ENCODE measurements around the gene SPACA6. TPM values are rescaled to one million over a fixed set of nuclear protein-coding genes. Genes with fewer than 3 reads are reported as not detected.
"Not testable (repeated sequence)": the region's sequence is repeated elsewhere in the genome, so short reads cannot be mapped to it uniquely, and the experiment has no call there.

SPACA6 gene
- total RNA-seq, 1 experiment from 2014 or later, result 30.3 TPM

DNA sequence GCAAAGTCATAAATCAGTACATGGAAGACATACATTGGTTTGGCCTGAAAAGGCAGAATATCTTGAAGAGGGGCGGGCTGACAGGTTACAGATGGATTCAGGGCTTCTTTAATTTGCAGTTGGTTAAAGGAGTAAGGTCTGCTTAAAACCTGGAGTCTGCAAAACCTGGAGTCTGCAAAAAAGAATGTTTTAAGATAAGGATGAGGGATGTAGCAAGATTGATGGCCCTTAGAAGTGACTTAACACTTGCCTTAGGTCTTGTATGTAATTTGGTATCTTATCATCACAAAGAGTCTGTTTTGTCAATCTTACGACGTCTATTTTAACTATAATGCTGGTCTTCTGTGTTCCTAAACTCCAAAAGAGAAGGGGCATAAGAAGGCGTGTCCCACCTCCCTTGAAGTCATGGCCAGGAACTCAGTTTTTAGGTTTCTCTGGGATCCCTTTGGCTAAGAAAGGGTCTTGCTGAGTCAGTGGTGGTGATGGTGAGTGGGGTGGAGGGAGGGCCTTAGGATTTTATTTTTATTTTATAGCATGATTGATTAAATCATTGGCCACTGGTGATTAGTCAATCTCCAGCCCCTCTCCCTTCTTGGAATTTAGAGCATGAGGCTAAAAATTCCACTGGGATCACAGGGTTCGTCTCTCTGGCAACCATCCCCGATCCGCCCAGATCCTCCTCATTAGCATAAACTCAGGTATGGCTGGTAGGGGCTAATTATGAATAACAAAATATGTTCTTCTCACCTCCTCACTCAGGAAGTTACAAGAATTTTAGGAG lies 40.8 kb downstream of the SPACA6 start:
- no peak overlapping the region for H3K27ac Mint-ChIP-seq (ENCODE audit: unreplicated experiment)
- peaks cover 5% of the 10 kb centered on the region for H3K9me3 Mint-ChIP-seq (ENCODE audit: low read depth, unreplicated experiment)
- intact Hi-C loops (cut with micrococcal nuclease; ENCODE audit: unreplicated experiment), result no loop called here
- TF ChIP-seq, protein P1, sequence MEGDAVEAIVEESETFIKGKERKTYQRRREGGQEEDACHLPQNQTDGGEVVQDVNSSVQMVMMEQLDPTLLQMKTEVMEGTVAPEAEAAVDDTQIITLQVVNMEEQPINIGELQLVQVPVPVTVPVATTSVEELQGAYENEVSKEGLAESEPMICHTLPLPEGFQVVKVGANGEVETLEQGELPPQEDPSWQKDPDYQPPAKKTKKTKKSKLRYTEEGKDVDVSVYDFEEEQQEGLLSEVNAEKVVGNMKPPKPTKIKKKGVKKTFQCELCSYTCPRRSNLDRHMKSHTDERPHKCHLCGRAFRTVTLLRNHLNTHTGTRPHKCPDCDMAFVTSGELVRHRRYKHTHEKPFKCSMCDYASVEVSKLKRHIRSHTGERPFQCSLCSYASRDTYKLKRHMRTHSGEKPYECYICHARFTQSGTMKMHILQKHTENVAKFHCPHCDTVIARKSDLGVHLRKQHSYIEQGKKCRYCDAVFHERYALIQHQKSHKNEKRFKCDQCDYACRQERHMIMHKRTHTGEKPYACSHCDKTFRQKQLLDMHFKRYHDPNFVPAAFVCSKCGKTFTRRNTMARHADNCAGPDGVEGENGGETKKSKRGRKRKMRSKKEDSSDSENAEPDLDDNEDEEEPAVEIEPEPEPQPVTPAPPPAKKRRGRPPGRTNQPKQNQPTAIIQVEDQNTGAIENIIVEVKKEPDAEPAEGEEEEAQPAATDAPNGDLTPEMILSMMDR (IDR thresholded peaks at IDR 0.05; ENCODE audit: unreplicated experiment), result no peak
- H3K27me3 Mint-ChIP-seq (ENCODE audit: unreplicated experiment), result peaks cover 19% of the 10 kb centered on the region
- no peaks in the 10 kb centered on the region for H3K4me1 Mint-ChIP-seq (ENCODE audit: low read depth, unreplicated experiment)
- H3K4me3 Mint-ChIP-seq (ENCODE audit: low read depth, unreplicated experiment), result no peak overlapping the region
- no peak for DNase-seq
- BruUV-seq (replicated peaks), result no TSS peak
- no peaks in the 10 kb centered on the region for H3K36me3 Mint-ChIP-seq (ENCODE audit: insufficient read depth, unreplicated experiment)
- CTCF ChIA-PET, result no interaction called here

DNA sequence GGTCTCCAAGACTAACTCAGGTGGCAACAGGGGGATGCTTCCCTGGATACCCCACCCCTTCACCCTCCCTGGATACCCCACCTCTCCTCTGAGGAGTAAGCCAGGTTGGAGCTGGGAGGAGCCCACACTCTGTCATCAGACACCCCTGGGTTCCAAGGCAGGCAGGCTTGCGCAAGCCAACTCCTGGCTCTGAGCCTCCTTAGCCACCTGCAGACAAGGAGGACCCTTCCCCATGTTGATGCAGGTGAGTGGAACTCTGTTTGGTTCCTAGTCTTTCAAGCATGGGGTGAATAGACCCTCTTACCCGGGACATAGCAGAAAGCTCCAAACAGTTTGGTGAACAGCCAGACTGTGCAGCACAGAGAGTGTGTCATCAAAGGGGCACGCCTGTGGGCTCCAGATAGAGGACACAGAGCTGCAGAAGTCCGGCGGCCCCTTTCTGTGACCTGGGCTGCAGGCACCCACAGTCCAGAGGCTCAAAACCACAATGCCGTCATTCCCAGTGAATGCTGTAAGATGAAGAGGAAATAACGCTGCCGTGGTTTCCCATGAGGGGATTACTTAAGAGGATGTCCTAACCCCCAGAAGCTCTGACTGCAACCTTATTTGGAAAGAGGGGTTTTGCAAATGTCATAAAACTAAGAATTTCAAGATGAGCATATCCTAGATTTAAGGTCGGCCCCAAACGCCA lies 42.8 kb downstream of the SPACA6 start:
- peaks cover 4% of the 10 kb centered on the region for H3K9me3 Mint-ChIP-seq (ENCODE audit: low read depth, unreplicated experiment)
- TF ChIP-seq, protein P1 (IDR thresholded peaks at IDR 0.05; ENCODE audit: unreplicated experiment), result no peak
- intact Hi-C loops (cut with micrococcal nuclease; ENCODE audit: unreplicated experiment), result no loop called here
- no peak for DNase-seq
- no peaks in the 10 kb centered on the region for H3K36me3 Mint-ChIP-seq (ENCODE audit: insufficient read depth, unreplicated experiment)
- CTCF ChIA-PET, result no interaction called here
- no peak overlapping the region for H3K27ac Mint-ChIP-seq (ENCODE audit: unreplicated experiment)
- H3K27me3 Mint-ChIP-seq (ENCODE audit: unreplicated experiment), result peaks cover 32% of the 10 kb centered on the region
- H3K4me3 Mint-ChIP-seq (ENCODE audit: low read depth, unreplicated experiment), result no peak overlapping the region
- no TSS peak for BruUV-seq (replicated peaks)
- H3K4me1 Mint-ChIP-seq (ENCODE audit: low read depth, unreplicated experiment), result no peaks in the 10 kb centered on the region

DNA sequence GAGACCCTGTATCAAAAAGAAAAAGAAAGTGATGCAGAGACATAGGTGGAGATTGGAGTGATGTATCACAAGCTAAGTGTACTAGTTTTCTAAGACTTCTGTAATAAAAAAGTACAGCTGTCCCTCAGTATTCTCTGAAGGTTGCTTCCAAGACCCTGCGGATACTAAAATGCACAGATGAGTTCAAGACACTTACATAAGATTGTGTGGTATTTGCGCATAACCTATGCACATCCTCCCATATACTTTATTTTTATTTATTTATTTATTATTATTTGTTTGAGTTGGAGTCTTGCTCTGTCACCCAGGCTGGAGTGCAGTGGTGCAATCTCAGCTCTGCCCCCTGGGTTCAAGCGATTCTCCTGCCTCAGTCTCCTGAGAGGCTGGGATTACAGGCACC lies 44.3 kb downstream of the SPACA6 start:
- TF ChIP-seq, protein P1 (IDR thresholded peaks at IDR 0.05; ENCODE audit: unreplicated experiment), result no peak
- CTCF ChIA-PET, result no interaction called here
- H3K4me3 Mint-ChIP-seq (ENCODE audit: low read depth, unreplicated experiment), result no peak overlapping the region
- H3K27me3 Mint-ChIP-seq (ENCODE audit: unreplicated experiment), result peaks cover 32% of the 10 kb centered on the region
- no peaks in the 10 kb centered on the region for H3K4me1 Mint-ChIP-seq (ENCODE audit: low read depth, unreplicated experiment)
- no peak overlapping the region for H3K27ac Mint-ChIP-seq (ENCODE audit: unreplicated experiment)
- peaks cover 4% of the 10 kb centered on the region for H3K9me3 Mint-ChIP-seq (ENCODE audit: low read depth, unreplicated experiment)
- intact Hi-C loops (cut with micrococcal nuclease; ENCODE audit: unreplicated experiment), result no loop called here
- no peak for DNase-seq
- no TSS peak for BruUV-seq (replicated peaks)
- H3K36me3 Mint-ChIP-seq (ENCODE audit: insufficient read depth, unreplicated experiment), result no peaks in the 10 kb centered on the region

DNA sequence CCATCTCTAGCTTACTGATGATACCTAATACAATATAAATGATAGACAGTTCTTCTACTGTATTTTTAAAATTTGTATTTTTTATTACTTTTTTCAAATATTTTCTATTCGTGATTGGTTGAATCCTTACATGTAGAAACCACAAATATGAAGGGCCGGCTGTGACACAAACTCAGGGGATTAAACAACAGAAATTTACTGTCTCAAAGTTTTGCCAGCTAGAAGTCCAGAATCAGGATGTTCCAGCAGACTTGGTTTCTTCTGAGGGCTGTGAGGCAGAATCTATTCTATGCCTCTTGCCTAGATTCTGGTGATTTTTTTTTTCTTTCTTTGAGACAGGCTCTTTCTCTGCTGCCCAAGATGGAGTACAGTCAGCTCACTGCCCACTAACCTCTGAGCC lies 44.8 kb downstream of the SPACA6 start:
- Mint-ChIP-seq H3K27me3 (ENCODE audit: unreplicated experiment) (peaks cover 32% of the 10 kb centered on the region), H3K27ac (ENCODE audit: unreplicated experiment) (no peak overlapping the region), H3K4me3 (ENCODE audit: low read depth, unreplicated experiment) (no peak overlapping the region), H3K9me3 (ENCODE audit: low read depth, unreplicated experiment) (peaks cover 4% of the 10 kb centered on the region), H3K36me3 (ENCODE audit: insufficient read depth, unreplicated experiment) (no peaks in the 10 kb centered on the region), H3K4me1 (ENCODE audit: low read depth, unreplicated experiment) (no peaks in the 10 kb centered on the region)
- no TSS peak for BruUV-seq (replicated peaks)
- intact Hi-C loops (cut with micrococcal nuclease; ENCODE audit: unreplicated experiment), result no loop called here
- CTCF ChIA-PET, result interaction anchor here (0.7 kb wide), 1 partner anchor 190 kb away, joined by 4 read pairs; no protein-coding TSS in a partner anchor
- no peak for DNase-seq
- TF ChIP-seq, protein P1 (IDR thresholded peaks at IDR 0.05; ENCODE audit: unreplicated experiment), result no peak

DNA sequence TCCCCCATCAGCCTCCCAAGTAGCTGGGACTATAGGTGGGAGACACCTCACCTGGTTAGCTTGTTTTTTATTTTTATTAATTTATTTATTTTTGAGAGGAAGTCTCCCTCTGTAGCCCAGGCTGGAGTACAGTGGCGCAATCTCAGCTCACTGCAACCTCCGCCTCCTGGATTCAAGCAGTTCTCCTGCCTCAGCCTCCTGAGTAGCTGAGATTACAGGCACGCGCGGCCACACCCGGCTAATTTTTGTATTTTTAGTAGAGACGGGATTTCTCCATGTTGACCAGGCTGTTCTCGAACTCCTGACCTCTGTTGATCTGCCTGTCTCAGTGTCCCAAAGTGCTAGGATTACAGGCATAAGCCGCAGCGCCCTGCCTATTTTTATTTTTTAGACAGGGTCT lies 45.4 kb downstream of the SPACA6 start:
- H3K36me3 Mint-ChIP-seq (ENCODE audit: insufficient read depth, unreplicated experiment); BruUV-seq (replicated peaks); H3K27ac Mint-ChIP-seq (ENCODE audit: unreplicated experiment); H3K4me3 Mint-ChIP-seq (ENCODE audit: low read depth, unreplicated experiment); DNase-seq; H3K4me1 Mint-ChIP-seq (ENCODE audit: low read depth, unreplicated experiment); H3K9me3 Mint-ChIP-seq (ENCODE audit: low read depth, unreplicated experiment); intact Hi-C loops (cut with micrococcal nuclease; ENCODE audit: unreplicated experiment): not testable (repeated sequence)
- H3K27me3 Mint-ChIP-seq (ENCODE audit: unreplicated experiment), result peaks cover 32% of the 10 kb centered on the region
- CTCF ChIA-PET, result interaction anchor here (0.7 kb wide), 1 partner anchor 190 kb away, joined by 4 read pairs; no protein-coding TSS in a partner anchor
